Measurements from ENCODE around the gene ZNF628. TPM values are rescaled to one million over a fixed set of nuclear protein-coding genes. Genes with fewer than 3 reads are reported as not detected.
A peak's percentile ranks its signal among the peaks of the same experiment; 100 is the strongest.

Gene ZNF628
- total RNA-seq, 1 experiment from 2014 or later: 21.7 TPM

DNA sequence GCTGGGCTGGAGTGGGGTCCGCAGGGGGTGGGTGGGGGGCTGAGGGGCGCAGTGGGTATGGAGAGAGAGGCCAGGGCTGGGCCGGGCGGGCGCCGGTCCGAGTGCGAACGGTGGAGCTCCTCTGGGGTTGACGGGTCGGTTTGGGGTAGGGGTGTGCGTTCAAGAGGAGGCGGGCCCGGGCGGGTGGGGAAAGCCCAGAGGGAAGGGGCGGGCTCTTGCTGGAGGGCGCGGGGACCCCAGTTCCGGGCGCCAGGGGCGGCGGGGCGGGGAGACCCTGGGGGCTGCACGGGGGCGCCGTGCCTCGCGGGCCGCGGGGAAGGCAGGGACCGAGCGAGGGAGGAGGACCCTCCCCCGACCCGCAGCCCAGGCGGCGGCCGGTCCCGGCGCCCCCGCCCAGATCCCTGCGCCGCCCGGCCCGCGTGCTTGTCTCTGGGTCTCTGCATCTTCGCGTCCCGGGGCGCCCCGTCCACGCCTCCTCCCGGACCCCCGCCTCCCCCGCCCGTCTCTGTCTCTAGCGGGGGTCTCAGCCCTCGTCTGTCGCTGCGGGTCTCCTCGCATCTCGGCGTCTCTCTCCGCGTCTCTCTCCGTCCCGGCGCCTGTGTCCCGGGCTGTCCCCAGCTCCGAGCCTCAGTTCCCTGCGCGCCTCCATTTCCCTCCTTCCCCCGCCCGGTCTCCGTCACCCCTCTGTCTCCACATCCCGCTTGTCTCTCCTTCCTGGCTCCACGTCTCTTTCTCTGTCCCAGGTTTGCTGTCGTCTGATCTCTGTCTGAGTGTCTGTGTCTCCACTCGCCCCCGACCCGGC is 25.1 kb upstream of the ZNF628 start:
- ChIA-PET POLR2A (interaction anchor here (0.6 kb wide), 1 partner anchor 347 kb away, joined by 5 read pairs; no protein-coding TSS in a partner anchor), CTCF (interaction anchor here (0.8 kb wide), 1 partner anchor 10 kb away, joined by 10 read pairs; no protein-coding TSS in a partner anchor)
- DNase-seq (ENCODE audit: low read depth, low spot score): no peak
- intact Hi-C loops (cut with micrococcal nuclease; ENCODE audit: unreplicated experiment) (no loop called here), in situ Hi-C loops (cut with HindIII; ENCODE audit: low pct_unique_long_range_greater_than_20kb, low sequenced_read_pairs) (no loop called here)
- H3K36me3 ChIP-seq (ENCODE audit: control insufficient read depth, insufficient read depth, low read length): 0 out of 2 replicates have a peak, but pooled peaks cover 3% of the 10 kb centered on the region
- H3K27ac ChIP-seq (ENCODE audit: low read length): no peak overlapping the region
- TF ChIP-seq, protein P1, sequence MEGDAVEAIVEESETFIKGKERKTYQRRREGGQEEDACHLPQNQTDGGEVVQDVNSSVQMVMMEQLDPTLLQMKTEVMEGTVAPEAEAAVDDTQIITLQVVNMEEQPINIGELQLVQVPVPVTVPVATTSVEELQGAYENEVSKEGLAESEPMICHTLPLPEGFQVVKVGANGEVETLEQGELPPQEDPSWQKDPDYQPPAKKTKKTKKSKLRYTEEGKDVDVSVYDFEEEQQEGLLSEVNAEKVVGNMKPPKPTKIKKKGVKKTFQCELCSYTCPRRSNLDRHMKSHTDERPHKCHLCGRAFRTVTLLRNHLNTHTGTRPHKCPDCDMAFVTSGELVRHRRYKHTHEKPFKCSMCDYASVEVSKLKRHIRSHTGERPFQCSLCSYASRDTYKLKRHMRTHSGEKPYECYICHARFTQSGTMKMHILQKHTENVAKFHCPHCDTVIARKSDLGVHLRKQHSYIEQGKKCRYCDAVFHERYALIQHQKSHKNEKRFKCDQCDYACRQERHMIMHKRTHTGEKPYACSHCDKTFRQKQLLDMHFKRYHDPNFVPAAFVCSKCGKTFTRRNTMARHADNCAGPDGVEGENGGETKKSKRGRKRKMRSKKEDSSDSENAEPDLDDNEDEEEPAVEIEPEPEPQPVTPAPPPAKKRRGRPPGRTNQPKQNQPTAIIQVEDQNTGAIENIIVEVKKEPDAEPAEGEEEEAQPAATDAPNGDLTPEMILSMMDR (IDR thresholded peaks at IDR 0.05): no peak
- TF ChIP-seq, protein P2, sequence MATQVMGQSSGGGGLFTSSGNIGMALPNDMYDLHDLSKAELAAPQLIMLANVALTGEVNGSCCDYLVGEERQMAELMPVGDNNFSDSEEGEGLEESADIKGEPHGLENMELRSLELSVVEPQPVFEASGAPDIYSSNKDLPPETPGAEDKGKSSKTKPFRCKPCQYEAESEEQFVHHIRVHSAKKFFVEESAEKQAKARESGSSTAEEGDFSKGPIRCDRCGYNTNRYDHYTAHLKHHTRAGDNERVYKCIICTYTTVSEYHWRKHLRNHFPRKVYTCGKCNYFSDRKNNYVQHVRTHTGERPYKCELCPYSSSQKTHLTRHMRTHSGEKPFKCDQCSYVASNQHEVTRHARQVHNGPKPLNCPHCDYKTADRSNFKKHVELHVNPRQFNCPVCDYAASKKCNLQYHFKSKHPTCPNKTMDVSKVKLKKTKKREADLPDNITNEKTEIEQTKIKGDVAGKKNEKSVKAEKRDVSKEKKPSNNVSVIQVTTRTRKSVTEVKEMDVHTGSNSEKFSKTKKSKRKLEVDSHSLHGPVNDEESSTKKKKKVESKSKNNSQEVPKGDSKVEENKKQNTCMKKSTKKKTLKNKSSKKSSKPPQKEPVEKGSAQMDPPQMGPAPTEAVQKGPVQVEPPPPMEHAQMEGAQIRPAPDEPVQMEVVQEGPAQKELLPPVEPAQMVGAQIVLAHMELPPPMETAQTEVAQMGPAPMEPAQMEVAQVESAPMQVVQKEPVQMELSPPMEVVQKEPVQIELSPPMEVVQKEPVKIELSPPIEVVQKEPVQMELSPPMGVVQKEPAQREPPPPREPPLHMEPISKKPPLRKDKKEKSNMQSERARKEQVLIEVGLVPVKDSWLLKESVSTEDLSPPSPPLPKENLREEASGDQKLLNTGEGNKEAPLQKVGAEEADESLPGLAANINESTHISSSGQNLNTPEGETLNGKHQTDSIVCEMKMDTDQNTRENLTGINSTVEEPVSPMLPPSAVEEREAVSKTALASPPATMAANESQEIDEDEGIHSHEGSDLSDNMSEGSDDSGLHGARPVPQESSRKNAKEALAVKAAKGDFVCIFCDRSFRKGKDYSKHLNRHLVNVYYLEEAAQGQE (IDR thresholded peaks at IDR 0.05; ENCODE audit: insufficient read depth in 1 of 2, low read depth in 2 of 2, low read length in 1 of 2): no peak
- TF ChIP-seq SIN3A (IDR thresholded peaks at IDR 0.05; ENCODE audit: borderline replicate concordance, insufficient read depth, low read depth, low read length) (no peak), TCF7L2 (IDR thresholded peaks at IDR 0.05; ENCODE audit: low read depth, low read length) (no peak), POLR2AphosphoS5 (IDR thresholded peaks at IDR 0.05; ENCODE audit: low read depth, low read length) (no peak)
- H3K27me3 ChIP-seq (ENCODE audit: control insufficient read depth, insufficient read depth, low read length): peaks cover 6% of the 10 kb centered on the region
- peak; percentile 34; the same call in 1 of the 2 replicates for ATAC-seq
- no peaks in the 10 kb centered on the region for H3K9me3 ChIP-seq (ENCODE audit: control insufficient read depth, insufficient read depth, low read depth, low read length)
- H3K4me1 ChIP-seq (ENCODE audit: control insufficient read depth, insufficient read depth, low read length): peaks cover 9% of the 10 kb centered on the region
- peak overlapping the region; percentile 29 to 46 for H3K4me3 ChIP-seq (ENCODE audit: low read depth in 2 of 2, low read length in 2 of 2)
- BruUV-seq (replicated peaks): no TSS peak

DNA sequence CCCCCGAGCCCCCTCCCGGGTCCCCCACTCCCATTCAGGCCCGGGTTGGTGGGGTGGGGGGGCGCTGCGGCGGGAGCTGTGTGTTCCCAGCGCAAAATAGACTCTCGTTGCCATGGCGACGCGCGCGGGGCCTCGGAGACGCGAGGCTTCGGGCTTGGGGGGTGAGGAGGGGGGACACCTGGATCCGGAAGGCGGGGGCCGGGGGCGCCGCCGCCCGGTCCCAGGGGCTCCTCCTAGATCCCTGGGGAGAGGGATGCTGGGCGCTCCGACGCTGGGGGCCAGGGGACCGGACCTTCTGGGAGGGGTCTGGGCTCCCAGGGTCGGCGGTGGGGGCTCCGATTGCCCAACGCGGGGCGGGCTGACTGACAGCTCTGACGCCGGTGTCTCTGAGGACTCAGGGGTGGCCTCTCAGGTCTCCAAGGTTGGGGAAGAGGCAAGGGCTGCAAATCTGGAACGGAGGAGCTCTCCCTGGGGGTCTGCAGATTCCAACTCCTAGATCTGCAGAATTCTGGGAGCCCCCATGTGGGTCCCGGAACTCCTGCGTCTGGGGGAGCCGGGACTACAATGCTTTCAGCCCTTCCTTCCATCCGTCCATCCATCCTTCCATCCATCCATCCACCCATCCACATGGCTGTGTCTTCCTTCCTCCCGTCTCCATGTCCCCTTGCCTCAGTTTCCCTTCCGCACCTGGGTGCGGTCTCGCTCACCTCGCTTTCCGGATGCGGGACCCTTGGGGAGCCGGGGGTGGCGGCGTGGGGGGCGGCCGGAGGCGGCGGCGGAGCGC is 24.3 kb upstream of the ZNF628 start:
- ATAC-seq (no peak), DNase-seq (ENCODE audit: low read depth, low spot score) (no peak)
- ChIA-PET POLR2A (no interaction called here), CTCF (interaction anchor here (0.7 kb wide), 1 partner anchor 33 kb away, joined by 3 read pairs; no protein-coding TSS in a partner anchor)
- intact Hi-C loops (cut with micrococcal nuclease; ENCODE audit: unreplicated experiment) (no loop called here), in situ Hi-C loops (cut with HindIII; ENCODE audit: low pct_unique_long_range_greater_than_20kb, low sequenced_read_pairs) (no loop called here)
- Histone ChIP-seq H3K27me3 (ENCODE audit: control insufficient read depth, insufficient read depth, low read length) (peaks cover 6% of the 10 kb centered on the region), H3K4me3 (ENCODE audit: low read depth in 2 of 2, low read length in 2 of 2) (peak overlapping the region in 1 of 2 experiments; percentile 46; a peak in 3 of 4 replicates), H3K4me1 (ENCODE audit: control insufficient read depth, insufficient read depth, low read length) (peaks cover 9% of the 10 kb centered on the region), H3K36me3 (ENCODE audit: control insufficient read depth, insufficient read depth, low read length) (0 out of 2 replicates have a peak, but pooled peaks cover 3% of the 10 kb centered on the region), H3K27ac (ENCODE audit: low read length) (no peak overlapping the region), H3K9me3 (ENCODE audit: control insufficient read depth, insufficient read depth, low read depth, low read length) (no peaks in the 10 kb centered on the region)
- no TSS peak for BruUV-seq (replicated peaks)
- TF ChIP-seq TCF7L2 (IDR thresholded peaks at IDR 0.05; ENCODE audit: low read depth, low read length) (no peak), SIN3A (IDR thresholded peaks at IDR 0.05; ENCODE audit: borderline replicate concordance, insufficient read depth, low read depth, low read length) (no peak), POLR2AphosphoS5 (IDR thresholded peaks at IDR 0.05; ENCODE audit: low read depth, low read length) (no peak; the same call in 1 of the 2 replicates)
- TF ChIP-seq, protein P2 (IDR thresholded peaks at IDR 0.05; ENCODE audit: insufficient read depth in 1 of 2, low read depth in 2 of 2, low read length in 1 of 2): no peak
- TF ChIP-seq, protein P1 (IDR thresholded peaks at IDR 0.05): no peak
